NCI-H345 treated with DMSO at 0.1 percent for 48 hours (cell line): ENCODE results near the gene FADS2.

Source experiments
- DNase-seq: peaks from one replicate; lab custom pipeline; 2025; ENCODE audit not compliant: unreplicated experiment; lab: John Stamatoyannopoulos, UW

The FADS2 gene

DNA sequence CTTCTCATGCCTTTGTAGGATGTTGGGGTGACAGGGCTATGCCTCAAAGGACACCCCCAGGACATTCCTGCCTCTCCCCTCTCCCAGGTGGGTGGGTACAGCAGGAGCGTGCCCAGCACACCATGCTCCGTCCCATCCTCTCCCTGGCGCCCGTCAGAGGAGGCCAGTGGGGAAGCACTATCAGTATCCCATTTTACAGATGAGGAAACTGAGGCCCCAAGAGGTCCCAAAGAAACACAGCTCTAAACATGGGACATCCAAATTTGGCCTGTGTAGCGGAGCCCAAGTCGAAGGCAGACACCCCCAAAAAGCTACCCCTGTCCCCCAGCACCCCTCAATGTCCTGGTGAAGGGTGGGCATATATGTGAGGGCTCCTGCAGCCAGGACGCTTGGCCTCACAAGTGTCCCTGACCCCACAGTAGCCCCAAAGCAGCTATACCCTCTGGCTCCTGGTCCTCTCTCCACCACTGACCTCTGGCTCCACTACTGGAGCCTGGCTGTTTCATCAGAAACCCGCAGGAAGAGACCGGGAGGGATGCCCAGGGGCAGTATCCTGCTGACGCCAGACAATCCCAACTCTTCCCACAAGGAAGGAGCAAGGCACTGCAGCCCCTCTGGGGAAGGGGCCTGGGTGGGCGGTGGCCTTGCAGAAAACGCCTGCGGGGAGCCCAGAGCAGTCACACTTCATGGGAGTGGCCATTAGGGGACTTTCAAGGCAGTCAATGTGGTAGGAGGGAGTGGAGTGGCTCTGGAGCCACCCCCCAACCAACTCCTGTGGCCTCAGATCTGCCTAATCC, 57.9 kb downstream of the FADS2 start:
- no peak for DNase-seq

DNA sequence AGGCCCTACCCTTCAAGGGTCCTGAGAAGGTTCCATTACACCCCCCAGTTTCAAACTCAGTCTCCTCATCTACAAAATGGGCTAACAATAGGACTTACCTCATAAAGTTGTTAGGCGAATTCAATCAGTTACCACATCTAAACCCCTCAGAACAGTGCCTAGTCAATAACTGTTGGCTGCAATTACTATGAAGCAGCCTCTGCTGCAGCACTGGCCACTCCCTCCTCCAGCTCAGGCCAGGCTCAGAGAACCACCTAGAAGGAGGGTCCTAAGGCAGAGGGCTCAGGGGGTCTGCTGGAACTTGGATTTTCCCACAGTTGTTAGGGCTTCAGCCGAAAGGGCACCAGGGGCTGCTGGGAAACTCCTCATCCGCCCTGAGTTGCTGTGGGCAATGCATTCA, 58.5 kb downstream of the FADS2 start:
- DNase-seq = no peak

DNA sequence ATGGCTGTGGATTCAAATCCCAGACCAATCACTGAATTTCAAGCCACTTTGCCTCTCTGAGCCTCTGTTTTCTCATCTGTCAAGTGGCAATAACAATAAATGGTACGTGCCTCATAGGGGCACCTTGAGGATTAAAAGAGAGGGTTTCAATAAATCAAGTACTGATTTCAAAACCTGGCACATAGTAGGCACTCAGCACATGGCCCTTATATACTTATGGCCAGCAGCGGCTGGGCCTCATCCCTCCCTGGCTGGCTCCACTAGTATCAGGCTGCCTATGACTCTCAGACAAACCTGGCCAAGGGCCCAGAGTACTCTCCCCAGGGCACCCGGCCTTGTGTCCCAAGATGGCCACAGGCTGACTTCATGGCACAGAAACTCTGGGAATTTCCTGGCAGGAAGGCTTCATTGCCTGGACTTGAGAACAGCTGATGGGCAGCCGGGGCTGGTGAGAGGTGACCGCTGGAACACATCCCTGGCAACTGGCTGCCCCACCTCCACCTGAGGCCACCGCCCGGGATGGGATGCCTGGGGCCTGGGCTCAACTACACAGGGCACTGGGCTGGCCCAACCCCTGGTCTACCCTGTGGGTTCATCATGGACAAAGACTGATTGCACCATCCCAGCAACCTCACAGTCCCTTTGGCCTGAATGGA, 59.9 kb downstream of the FADS2 start:
- no peak for DNase-seq

DNA sequence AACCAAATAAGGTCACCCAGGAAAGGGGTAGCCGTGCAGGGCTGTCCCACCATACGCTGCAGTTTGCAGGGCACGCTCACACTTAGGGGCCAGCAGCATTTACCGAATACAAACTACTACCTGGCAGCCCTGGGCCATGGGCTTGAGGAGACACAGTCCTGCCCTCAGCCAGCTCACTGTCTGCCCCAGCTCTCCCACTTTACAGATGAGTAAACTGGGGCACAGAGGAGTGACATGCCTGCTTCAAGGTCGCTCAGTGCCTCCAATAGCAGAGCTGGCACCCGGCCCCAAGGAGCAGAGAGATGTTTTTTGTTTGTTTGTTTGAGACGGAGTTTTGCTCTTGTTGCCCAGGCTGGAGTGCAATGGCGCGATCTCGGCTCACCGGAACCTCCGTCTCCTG, 60.5 kb downstream of the FADS2 start:
- no peak for DNase-seq

DNA sequence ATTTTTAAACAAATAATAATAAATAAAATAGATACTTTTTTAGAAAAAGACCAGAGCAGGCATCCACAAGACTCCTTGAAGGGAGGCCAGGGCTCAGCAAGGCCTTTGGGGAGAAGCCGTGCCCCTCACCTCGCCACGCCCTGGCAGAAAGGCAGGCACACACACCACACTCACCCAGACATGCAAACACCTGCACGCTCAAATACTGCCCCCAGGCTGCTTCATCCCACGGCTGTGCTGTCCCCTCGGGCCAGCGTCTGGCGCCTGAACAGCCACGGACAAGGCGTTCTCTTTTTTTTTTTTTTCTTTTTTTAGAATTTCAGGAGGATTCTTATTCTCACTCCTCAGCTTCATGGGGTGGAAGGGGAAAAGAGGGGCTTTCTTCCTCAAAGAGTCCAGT, 61.7 kb downstream of the FADS2 start:
- no peak for DNase-seq

DNA sequence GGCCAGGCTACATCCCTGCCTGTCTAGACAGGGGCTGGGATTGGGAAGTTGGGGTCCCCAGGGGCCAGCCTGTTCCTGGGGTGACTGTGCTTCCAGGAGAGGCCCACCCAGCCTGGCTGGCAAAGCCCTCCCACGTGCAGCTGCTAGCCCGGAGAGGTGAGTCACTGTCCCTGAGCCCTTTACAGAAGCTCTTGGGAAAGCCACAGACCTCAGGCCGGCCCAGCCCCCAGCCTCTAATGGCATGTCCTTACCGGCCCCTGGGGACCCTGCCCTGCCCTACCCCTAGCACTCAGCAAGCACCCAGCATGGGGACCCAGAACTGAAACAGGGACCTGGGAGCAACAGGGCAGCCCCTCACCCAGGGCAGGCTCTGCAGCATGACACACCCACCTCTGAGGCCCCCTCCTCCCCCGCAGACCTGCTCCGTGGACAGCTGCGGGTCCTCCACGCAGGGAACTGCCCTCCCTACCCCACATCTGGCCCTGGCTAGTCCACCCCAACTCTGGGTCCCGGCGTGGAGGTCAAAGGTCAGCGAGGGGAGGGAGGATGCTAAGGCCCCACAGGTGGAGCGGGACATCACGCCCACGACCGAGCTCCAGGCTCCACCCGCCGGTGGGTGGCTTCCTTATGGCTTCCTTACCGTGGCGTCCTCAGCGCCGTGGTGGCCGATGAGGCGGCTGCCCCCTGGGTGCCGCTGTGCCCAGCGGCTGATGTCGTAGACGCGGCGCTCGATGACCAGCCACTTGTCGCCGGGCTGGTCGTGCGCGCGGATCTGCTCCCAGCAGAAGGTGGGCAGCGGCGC, 62.6 kb downstream of the FADS2 start:
- no peak for DNase-seq

DNA sequence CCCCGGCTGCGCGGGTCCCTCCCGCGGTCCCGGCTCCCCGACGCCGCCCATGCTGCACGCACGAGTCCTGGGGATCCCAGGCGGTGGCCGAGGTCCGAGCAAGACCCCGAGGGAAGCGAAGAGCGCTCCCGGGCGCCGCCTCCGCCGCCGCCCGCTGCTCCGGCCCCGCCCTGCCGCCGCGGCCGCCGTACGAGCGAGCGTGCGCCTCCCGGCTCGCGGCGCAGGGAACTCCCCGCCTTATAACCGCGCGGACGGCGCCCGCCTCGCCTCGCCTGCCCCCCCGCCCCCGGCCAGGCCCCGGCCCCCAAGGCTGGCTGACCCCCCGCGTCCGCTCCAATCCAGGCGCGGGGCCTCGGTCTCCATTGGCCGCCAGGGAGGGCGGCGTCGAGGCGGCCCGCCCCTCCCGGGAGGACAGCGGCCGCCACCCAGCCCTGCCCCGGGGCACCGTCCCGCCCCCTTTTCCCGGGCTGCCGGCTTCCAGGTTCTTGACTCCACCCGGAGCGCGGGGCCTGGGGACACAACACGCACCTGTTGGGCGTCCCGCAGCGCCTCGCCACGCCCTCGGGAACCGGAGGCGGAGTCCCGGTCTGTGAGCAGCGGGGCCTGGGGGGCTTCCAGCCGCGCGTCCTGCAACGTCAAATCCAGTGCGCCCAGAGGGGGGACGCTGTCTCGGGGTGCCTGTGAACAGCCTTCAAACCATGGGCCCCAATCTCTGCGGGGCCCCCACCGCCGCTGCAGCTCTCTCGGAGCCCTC, 63.4 kb downstream of the FADS2 start, which contains the start of gene FADS3:
FADS3 (minus strand) TSS at position 215 of the 754 bp plus-strand sequence; CDS start at position 51, 164 bp downstream.
- DNase-seq = peak; percentile 66

DNA sequence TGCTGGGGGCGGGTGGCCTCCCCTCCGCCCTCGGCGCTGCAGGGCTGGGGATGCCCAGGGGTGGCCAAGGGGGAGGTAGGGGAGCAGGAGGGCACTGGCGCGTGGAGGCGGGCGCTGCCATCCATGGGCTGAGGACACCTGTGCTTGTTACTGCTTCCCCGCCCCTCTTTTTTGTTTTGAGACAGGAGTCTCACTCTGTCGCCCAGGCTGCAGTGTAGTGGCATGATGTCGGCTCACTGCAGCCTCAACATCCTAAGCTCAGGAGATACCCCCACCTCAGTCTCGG, 63.9 kb downstream of the FADS2 start:
- peak; percentile 33 for DNase-seq

DNA sequence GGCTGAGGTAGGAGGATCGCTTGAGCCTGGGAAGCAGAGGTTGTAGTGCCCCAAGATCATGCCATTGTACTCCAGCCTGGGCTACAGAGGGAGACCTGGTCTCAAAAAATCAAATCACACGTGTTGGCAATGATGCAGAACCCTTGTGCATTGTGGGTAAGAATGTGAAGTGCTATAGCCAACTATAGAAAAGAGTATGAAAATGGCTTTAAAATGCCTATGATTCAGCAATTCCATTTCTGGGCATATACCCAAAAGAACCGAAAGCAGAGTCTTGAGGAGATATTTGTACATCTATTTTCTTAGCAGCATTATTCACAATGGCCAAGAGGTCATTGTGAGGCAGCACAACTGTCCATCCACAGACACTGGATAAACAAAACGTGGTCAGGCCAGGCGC, 65.9 kb downstream of the FADS2 start:
- no peak for DNase-seq

DNA sequence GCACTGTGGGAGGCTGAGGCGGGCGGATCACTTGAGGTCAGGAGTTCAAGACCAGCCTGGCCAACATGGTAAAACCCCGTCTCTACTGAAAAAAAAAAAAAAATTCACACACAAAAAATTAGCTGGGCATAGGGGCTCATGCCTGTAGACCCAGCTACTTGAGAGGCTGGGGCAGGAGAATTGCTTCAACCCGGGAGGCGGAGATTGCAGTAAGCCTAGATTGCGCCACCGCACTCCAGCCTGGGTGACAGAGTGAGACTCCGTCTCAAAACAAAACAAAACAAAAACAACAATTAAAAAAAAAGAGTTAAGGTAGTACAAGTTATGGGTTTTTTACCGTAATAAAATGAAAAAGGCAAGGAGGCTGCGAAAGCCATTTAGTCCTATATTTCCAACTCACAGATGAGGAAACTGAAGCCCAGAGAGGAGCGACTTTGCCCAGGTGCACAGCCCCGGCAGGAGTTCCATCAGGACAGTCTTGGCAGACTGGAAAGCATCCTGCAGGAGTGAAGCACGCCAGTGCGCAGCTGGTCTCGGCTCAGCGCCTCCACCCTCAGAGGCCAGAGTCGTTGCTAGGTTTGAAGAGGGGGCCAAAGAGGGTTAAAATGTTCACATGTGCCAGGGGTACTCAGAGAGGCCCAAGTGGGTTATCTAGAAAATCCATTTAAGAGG, 67.1 kb downstream of the FADS2 start:
- DNase-seq = no peak

DNA sequence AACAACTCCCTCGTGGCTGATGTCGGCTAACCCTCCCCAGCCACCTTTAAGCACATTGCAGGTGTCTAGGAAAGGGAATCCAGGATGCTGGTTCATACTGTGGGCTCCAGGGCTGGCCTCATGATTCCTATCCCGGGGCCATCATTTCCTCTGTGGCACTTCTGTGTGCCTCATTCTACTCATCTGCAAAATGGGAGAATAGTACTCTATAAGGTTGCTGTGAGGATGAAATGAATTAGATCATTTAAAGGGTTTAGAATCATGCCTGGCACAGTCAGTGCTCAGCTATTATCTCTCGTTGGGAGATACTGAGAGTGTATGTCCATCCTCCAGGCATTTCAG, 67.6 kb downstream of the FADS2 start:
- DNase-seq = no peak

DNA sequence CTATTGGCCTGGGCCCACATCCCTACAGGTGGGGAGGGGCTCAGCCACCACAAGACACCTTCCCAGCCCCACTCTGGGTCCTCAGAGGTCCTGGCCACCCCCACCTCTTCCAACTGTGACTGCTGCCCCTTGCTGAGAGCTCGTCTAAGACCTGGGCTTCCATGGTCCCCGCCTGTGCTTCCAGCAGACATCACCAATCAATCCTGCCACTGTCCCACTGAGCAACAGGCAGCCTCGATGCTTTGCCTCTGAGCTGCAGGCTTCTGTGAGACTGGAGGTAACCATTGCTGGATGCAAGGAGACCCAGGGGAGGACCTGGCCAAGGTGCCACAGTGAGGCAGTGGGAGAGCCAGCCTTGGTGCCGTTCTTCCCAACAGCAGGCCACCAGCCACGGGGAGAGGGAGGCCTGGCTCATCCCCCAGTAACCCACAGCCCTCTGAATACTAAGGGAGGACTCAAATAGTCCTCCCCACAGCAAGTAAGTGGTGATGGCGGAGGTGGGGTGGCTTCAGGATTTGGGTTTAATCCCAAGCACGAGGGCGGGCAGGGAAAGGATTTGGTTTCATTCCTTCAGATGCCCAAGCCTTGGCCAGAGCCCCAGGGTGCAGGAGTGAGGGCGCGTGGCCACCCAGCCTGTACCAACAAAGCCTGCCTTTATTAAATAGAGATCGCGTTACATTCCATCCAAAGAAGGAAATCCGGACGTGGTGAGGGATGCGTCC, 68.7 kb downstream of the FADS2 start:
- DNase-seq = no peak

DNA sequence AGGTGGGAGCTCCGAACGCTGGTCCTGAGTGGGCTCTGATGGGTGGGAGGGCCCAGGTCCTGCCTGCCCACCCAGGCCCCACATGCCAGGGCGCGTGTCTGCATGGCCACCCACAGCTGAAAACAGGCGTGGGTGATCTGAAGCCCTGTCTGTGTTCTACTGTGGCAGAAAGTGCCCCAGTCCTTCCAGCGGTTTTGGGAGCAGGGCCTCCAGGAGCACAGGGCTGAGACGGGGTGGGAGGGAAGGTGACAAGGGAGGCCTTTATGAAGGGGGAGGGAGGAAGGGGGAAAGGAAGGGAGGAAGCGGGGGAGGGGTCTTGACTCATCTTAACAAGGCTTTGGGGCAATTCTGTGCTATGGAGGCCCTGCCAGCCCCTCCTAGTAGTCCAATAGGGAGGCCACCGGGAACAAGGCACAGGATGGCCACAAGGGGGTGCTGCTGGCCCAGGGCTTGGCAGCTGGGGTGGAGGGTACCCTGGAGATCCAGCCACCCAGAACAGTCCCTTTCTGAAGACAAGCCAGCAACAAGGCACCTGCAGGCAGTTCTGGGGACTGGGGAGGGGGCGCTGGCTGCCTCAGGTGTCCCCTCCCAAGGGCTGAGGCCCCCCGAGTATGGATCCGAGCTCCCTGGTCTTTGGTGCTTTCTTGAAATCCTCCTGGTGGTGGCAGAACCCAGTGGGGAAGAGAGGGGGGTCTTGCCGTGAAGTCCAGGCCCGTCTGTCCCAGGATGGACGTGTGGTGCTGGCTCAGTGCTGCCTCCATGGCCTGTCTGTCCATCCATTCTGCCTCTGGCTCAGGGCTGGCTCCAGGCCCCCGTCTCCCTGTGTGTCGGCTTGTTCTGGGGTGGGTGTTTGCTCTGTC, 69.5 kb downstream of the FADS2 start:
- DNase-seq = peak; percentile 19

DNA sequence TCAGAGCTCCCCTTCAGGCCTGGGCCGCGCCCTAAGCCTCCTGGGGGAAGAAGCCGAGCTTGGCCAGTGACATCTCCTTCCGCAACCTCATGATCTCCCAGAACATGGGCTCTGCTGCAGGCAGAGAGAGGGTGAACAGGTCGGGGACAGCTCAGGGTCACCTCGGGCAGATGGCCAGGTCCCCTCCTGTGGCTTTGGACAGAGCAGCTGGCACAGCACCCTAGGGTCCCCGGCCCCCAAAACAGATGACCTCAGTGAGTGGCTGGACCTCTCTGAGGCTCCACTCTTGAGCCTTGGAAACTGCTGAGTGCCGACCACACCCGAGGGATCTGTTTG, 70.1 kb downstream of the FADS2 start:
- no peak for DNase-seq

DNA sequence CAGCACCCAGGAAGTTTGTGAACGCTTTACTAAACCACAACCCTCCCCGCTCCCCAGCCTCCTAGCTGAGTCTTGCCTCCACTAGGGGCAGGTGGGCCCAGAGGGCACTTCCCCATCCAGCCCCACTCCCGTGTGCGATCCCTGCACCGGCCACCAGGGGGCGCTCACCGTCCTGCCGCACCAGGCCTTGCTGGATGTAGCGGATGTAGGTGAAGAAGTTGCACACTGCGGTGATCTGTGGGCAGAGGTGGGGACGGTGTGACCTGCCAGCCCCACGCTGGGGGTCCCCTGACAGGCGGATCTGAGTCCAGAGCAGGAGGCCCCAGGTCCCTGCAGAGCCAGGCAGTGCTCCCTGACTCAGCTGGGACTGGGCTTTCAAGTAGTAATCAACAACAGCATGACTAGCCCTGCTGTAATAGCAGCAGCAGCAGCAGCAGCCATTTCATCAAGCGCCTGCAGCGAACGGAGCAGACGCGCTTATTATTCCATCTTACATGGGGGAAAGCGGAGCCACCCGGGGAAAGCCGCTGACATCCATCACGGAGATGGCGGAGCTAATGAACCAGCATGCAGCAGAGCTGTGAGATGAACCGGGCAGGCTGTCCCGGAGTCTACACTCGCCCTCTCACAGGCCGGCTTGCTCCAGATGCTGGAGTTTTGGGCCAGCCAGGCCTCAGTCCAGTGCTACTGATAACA, 71.2 kb downstream of the FADS2 start:
- peak; percentile 39 for DNase-seq

DNA sequence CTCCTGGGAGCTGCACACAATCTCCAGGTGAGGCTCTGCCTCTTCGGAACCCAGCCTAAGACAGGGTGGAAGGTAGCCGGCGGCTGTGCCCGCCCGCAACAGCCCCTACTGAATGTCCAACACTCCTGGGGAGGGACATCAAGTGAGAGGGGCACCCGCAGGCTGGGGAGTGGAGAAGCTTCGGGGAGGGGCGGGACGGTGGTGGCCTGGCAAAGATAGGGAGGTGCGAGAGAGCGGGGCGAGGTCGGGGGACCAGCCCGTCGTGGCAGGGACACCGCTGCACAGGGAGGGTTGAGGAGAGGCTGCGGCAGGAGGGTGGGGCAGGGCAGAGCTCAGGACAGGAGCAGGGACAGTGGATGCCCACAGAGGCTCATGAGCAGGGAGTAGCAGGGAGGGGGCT, 72.2 kb downstream of the FADS2 start:
- no peak for DNase-seq

DNA sequence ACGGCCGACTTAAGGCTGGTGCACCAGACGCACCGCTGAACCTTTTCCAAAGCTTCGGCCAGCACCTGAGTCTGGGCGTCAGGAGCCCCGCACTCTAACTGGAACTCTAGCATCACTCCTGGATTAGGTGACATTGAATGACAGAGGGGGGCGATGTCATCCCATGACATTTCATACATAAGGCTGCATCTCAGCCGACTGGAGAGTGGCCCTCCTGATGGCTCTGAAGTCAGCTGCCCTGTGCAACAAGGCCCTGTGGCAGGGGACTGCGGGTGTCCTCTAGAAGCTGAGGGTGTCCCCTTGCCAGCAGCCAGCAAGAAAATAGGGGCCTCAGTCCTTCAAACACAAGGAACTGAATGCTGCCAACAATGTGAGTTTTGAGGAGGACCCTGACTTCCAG, 73.3 kb downstream of the FADS2 start:
- DNase-seq = no peak

DNA sequence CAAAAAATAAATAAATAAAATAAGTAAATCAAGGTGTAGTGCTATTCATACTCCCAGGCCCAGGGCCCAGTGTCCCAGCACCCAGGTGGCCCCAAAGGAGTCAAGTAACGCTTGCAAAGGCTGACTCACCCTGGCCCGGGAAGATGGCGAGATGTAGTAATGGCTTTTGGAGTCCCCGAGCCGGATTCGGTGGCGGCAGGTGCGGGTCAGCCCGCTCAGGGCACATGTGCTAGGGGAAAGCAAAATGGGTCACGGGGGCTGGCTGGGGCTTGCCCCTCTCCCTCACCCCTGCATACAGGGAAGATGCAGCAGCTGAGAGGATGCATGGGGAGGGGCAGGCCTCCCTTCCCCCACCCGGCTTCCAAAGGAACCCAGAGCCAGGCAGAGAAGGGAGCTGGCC, 74.2 kb downstream of the FADS2 start:
- DNase-seq = no peak

DNA sequence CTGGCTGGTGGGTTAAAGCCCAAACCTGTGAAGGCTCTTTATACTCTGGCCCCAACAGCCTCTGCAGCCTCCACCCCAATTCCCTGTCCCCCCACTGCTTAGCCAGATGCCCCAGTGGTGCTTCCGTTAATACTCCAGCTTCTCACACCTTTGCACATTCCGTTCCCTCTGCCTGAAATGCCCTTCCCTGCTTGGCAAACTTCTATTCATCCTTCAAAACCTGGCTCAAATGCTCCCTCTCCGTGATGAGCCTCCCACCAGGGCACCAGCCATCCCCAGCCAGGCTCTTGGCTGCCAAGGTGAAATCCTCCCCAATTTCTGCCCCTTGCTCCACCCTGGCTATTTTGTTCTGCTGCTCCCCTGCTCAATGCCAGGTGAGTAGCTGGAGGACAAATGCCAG, 75.7 kb downstream of the FADS2 start:
- DNase-seq = no peak
